Left renal pelvis (tissue), 4 donors: ENCODE results near the gene IDUA. TPM values are rescaled to one million over a fixed set of nuclear protein-coding genes. Genes with fewer than 3 reads are reported as not detected.
"Not testable (repeated sequence)": the region's sequence is repeated elsewhere in the genome, so short reads cannot be mapped to it uniquely, and the experiment has no call there.

Experiments used
- DNase-seq, 4 donors: peaks; one replicate each; pipeline ENCODE4 v3.0.0-alpha.2; 2013; ENCODE audit warnings: low read depth in 4 of 4, low spot score in 3 of 4
- polyA plus RNA-seq, 4 donors: library from polyadenylated mRNA; unstranded; fragments of 120-200 nt; gene quantifications; one replicate each; pipeline ENCODE4 v1.2.1, GENCODE V29; 2013; ENCODE audit not compliant: insufficient read length in 4 of 4

IDUA gene
- polyA plus RNA-seq, 4 donors = 12.9 to 20.5 (median 15.8) TPM

- DNase-seq = not testable (repeated sequence)
These were observed 12.5 kb downstream of the IDUA start for GRCh38 chr4:999240-999863.

DNA sequence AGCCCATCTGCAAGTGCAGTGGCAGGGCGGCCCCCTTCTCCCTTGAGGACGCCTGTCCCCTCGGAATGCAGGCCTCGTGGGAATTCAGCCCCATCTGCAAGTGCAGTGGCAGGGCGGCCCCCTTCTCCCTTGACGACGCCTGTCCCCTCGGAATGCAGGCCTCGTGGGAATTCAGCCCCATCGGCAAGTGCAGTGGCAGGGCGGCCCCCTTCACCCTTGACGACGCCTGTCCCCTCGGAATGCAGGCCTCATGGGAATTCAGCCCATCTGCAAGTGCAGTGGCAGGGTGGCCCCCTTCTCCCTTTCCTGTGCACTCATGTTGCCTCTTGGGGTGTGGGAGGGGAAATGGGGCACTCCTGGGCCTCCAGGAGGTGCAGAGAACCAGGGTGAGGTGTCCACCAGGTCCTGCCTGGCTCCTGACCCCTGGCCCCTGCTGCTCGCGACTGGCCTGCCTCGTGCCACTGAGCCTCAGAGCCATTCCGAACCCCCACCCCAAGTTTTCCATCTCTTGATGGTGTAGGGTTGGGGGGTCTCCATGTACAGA, 13.1 kb downstream of the IDUA start:
- no peak for DNase-seq

GRCh38 chr4:1000686-1001260, 13.9 kb downstream of the IDUA start:
- DNase-seq = no peak

DNA sequence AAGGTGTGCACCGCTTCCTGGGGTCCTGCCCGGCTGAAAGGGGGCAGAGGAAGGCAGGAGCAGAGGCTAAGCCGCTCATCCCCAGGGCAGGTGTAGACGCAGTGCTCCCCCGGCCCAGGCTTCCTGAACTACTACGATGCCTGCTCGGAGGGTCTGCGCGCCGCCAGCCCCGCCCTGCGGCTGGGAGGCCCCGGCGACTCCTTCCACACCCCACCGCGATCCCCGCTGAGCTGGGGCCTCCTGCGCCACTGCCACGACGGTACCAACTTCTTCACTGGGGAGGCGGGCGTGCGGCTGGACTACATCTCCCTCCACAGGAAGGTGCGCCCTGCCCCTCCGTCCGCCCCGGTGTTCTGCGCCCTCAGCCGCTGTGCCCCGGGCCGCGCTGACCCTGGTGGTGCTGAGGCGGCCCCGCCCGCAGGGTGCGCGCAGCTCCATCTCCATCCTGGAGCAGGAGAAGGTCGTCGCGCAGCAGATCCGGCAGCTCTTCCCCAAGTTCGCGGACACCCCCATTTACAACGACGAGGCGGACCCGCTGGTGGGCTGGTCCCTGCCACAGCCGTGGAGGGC, 14.8 kb downstream of the IDUA start:
- DNase-seq = no peak

DNA sequence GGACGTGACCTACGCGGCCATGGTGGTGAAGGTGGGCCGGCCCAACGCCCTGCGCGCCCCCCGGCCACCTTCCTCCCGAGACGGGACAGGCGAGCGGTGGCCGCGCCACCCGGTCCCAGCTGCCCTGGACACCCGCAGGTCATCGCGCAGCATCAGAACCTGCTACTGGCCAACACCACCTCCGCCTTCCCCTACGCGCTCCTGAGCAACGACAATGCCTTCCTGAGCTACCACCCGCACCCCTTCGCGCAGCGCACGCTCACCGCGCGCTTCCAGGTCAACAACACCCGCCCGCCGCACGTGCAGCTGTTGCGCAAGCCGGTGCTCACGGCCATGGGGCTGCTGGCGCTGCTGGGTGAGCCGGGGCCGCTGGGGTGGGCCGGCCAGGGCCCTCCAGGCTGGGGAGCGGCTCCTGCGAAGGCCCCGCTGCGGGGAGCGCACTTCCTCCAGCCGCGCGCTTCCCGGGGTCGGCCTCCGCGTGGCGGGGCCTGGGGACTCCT, 15.3 kb downstream of the IDUA start:
- no peak for DNase-seq

GRCh38 chr4:1002631-1003251, 15.9 kb downstream of the IDUA start:
- no peak for DNase-seq

DNA sequence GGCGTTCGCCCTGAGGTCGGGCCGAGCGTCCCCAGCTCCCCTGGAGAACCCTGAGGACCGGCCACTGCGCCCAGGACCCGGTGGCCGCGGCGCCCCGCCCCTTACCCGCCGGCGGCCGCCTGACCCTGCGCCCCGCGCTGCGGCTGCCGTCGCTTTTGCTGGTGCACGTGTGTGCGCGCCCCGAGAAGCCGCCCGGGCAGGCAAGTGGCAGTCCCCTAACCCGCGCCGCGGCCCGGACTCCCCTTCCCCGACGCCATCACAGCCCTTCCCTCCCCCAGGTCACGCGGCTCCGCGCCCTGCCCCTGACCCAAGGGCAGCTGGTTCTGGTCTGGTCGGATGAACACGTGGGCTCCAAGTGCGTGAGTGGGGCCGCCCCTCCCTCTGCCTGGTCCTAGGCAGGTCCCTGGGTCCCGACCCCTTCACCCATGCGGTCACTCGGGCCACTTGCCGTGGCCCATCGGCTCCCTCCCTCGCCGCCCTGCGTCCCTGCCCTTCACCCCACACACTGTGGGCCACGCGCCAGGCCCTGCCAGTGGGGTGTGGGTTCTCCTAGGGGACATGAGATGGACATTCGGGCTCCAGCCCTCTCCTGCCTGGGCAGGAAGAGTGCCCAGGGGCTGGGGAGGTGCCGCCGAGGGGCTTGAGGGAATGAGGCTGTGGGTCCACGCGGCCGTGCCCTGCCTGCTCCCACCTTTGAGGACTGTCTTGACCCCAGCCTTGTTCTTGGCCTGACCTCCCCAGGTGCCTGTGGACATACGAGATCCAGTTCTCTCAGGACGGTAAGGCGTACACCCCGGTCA, 16.6 kb downstream of the IDUA start:
- DNase-seq = no peak

DNA sequence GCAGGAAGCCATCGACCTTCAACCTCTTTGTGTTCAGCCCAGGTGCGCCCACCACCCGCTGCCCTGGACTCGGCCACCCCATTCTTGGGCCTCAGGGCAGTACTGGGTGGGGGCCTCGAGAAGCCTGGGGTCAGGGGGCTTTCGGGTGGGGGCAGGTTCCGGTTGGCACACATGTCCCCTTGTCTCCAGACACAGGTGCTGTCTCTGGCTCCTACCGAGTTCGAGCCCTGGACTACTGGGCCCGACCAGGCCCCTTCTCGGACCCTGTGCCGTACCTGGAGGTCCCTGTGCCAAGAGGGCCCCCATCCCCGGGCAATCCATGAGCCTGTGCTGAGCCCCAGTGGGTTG, 17.2 kb downstream of the IDUA start:
- no peak for DNase-seq

DNA sequence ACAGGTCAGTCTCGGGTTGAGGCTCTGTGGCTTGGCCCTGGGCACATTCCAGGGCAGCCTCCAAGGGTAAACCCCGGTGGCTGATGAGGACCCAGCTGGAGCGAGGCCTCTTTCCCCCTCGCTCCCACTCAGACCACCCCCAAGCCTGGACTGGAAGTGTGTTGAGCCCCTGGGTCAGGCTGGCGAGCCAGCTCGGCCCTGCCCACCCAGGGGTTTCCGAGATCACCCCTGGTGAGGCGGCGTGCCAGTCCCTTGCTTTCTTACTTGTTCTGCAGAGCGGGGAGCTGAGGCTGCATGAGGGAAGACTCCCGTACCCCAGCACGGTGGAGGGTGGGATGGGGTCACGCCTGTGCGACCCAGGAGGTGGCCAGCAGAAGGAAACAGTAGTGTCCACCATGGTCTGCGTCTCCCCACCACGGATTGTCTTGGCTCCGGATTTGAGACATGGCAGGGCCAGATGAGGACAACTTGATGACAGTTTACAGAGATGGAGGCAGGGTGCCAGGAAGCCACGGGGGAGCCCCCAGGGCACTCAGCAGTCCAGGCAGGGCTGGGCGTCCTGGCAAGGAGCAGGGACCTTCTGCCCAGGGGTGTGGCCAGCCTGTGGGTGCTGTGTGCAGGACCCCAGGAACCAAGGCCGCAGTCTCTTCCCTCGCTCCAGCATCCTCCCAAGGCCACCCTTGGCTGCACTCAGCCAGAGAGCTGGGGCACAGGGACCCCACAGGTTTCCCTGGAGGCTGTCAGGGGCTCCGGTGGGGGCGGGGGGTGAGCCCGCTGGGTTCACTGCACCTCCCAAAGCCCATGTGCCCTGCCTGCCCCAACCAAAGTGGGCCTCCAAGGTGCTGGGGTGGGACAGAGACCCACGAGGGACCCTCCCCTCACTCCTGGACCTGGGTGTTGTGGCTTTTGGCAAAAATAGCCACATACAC, 18.0 kb downstream of the IDUA start:
- DNase-seq = no peak

DNA sequence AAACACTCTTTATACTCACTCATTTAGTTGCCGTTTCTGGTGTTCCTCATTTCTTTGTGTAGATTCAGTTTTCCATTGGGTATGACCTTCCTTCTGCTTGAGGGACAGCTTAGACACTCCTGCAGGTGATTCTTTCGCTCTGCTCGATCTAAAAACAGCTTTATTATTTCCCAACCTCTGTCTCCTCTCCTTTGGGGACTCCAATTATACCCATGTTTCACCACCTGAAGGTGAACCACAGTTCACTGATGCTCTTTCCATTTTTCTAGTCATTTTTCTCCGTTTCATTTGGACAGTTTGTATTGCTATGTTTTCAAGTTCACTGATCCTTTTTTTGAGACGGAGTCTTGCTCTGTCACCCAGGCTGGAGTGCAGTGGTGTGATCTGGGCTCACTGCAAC, 20.0 kb downstream of the IDUA start:
- DNase-seq = no peak

GRCh38 chr4:1008840-1009541, 22.1 kb downstream of the IDUA start:
- DNase-seq = no peak

- no peak for DNase-seq
These were observed 22.9 kb downstream of the IDUA start for GRCh38 chr4:1009542-1010394.

- DNase-seq = no peak
These were observed 23.7 kb downstream of the IDUA start for GRCh38 chr4:1010395-1011021.

DNA sequence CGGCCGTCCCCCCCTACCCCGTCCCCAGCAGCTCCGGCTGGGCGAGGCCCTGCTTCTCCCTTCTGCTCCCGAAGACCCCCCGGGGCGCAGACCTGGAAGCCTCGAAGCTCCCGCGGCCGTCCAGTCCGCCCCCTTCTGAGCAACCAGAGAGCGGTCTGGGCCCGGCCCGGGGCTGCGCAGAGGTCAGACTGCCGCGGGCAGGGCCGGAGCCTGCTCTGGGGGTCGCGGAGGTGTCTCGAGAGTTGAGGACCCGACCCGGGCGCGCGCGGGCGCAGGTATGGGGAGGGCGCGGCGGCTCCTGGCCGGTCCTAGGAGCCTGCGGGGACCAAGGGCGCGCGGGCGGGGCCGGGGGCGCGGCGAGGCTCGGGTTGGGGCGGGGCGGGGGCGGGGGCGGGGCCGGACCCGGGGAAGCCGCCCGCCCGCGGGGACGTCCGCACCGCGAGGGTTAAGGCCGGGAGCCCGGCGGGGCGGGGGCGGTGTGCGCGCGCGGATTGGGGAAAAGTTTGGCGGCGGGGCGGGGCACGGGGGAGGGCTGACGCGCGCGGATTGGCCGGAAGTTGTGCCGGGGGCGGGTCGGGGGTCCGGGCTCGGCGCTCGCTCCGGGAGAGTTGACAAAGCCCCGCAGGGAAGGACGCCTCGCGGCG, 24.3 kb downstream of the IDUA start, which contains the start of gene FGFRL1:
Gene FGFRL1 (plus strand): TSS at position 605 of the 644 bp plus-strand sequence. CDS start 860 bp downstream, outside the sequence.
- peak in 2 of 4 donors; percentile 70 to 78 for DNase-seq

DNA sequence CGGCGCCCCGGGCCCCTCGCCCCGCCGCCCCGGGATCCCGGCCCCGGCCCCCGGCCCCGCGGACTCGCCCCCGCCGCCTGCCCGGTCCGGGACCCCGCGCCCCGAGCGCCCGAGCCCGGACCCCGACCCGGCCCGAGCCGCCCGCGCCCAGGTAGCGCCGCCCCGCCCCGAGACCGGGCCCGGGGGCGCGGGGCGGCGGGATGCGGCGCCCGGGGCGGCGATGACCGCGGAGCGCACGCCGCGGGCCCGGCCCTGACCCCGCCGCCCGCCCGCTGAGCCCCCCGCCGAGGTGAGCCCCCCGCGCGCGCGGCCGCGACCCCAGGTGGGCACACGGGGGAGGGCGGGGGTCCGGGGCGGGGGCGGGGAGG, 24.8 kb downstream of the IDUA start:
- no peak for DNase-seq

DNA sequence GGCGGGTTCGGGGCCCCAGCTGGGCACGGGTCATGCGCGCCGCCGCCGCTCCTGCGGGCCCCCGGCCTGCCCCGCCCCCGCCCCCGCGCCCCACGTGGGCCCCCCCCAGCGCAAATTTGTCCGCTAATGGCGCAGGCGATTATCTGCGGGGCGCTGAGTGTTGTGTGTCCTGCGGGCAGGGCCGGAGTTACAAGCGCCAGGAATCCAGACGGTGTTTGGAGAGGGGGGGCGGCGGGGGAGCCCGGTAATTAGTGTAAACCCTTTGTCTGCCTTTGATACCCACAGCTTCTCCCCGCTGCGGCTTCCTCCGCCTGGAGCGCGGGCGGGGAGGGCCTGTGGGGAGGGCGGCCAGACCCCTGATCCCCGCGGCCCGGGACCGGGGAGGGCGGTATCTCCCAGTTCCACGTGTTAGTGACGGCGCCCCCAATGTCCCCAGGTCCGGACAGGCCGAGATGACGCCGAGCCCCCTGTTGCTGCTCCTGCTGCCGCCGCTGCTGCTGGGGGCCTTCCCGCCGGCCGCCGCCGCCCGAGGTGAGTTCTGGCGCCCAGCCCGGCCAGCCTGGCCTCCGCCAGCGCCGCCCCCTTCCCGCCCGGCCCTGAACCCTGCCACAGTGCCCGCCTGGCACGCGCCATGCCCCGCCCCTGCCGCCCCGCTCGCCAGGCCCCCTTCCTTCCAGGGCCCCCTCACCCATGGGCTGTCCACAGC, 25.3 kb downstream of the IDUA start:
- DNase-seq = no peak
